Gastroesophageal sphincter (tissue), 3 donors: Measurements from ENCODE around the gene LARGE1.

Source experiments
- EP300 ChIP-seq: sonication (generic); formaldehyde crosslinking; IDR thresholded peaks from one replicate; pipeline ENCODE4 v1.6.1; 2017; ENCODE audit warnings: antibody characterized with exemption, mild to moderate bottlenecking
- POLR2A ChIP-seq, 2 donors: fragments of 450-650 bp; IDR thresholded peaks; one replicate each; pipeline ENCODE4 v1.6.1; 2017; ENCODE audit warnings: antibody characterized with exemption in 2 of 2, mild to moderate bottlenecking in 2 of 2, moderate library complexity in 1 of 2
- POLR2AphosphoS5 ChIP-seq: sonication (generic); formaldehyde crosslinking; IDR thresholded peaks from one replicate; pipeline ENCODE4 v1.6.1; 2017; ENCODE audit warnings: antibody characterized with exemption
- TF ChIP-seq, protein P1 (sequence below), 4 experiments: fragments of 200-600 bp in 2 of 4; fragments of 450-650 bp in 2 of 4; sonication (generic) in 1 of 4; IDR thresholded peaks; one replicate each; pipeline ENCODE4 v1.5.1; 2017 to 2019; ENCODE audit warnings: antibody characterized with exemption in 4 of 4, mild to moderate bottlenecking in 2 of 4, moderate library complexity in 2 of 4

DNA sequence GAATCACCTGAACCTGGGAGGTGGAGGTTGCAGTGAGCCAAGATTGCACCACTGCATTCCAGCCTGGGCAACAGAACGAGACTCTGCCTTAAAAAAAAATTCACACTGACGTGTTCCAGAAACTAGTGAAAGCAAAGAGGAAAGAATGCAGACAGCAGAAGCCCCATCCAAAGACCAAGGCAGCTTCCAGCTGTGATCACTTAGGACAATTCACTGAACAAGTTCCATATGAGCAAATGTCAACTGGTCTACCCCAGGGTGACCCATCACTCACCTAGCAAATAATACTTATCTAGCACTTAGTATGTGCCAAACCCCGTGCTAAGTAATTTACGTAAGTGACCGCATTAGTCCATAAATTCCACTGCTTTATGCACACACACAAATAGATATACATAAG lies 138.9 kb downstream of the LARGE1 start:
- no peak for TF ChIP-seq POLR2A (IDR thresholded peaks at IDR 0.05)
- TF ChIP-seq, protein P1, sequence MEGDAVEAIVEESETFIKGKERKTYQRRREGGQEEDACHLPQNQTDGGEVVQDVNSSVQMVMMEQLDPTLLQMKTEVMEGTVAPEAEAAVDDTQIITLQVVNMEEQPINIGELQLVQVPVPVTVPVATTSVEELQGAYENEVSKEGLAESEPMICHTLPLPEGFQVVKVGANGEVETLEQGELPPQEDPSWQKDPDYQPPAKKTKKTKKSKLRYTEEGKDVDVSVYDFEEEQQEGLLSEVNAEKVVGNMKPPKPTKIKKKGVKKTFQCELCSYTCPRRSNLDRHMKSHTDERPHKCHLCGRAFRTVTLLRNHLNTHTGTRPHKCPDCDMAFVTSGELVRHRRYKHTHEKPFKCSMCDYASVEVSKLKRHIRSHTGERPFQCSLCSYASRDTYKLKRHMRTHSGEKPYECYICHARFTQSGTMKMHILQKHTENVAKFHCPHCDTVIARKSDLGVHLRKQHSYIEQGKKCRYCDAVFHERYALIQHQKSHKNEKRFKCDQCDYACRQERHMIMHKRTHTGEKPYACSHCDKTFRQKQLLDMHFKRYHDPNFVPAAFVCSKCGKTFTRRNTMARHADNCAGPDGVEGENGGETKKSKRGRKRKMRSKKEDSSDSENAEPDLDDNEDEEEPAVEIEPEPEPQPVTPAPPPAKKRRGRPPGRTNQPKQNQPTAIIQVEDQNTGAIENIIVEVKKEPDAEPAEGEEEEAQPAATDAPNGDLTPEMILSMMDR (IDR thresholded peaks at IDR 0.05) = no peak
- no peak for TF ChIP-seq EP300
- peak; percentile 17 for TF ChIP-seq POLR2AphosphoS5
